GM18505 (cell line): ENCODE measurements around the gene VWCE.
"Not testable (repeated sequence)": the region's sequence is repeated elsewhere in the genome, so short reads cannot be mapped to it uniquely, and the experiment has no call there.

Experiments used
- ATAC-seq: cut with Tn5 transposase; IDR thresholded peaks from one replicate; pipeline ENCODE4 v1.9.1; 2021; ENCODE audit not compliant: unreplicated experiment
- POLR2A ChIP-seq: IDR thresholded peaks from 4 replicates; pipeline ENCODE4 v1.6.1; 2011; ENCODE audit warnings: borderline replicate concordance; ENCODE audit not compliant: insufficient read depth, insufficient read length; ENCODE audit errors: extremely low read depth

The VWCE gene

GRCh38 chr11:61267437-61267841 lies 27.7 kb downstream of the VWCE start:
- ATAC-seq = no peak
- TF ChIP-seq POLR2A = no peak

GRCh38 chr11:61266602-61267001 lies 28.5 kb downstream of the VWCE start:
- ATAC-seq = no peak
- no peak for TF ChIP-seq POLR2A

GRCh38 chr11:61265357-61265756 lies 29.8 kb downstream of the VWCE start:
- no peak for TF ChIP-seq POLR2A
- ATAC-seq = no peak

GRCh38 chr11:61264795-61265194 lies 30.3 kb downstream of the VWCE start:
- no peak for TF ChIP-seq POLR2A
- ATAC-seq = no peak

- no peak for TF ChIP-seq POLR2A
- no peak for ATAC-seq
Observed at GRCh38 chr11:61264371-61264770, 30.7 kb downstream of the VWCE start.

- no peak for TF ChIP-seq POLR2A
Observed at GRCh38 chr11:61259363-61259762, 35.8 kb downstream of the VWCE start.

GRCh38 chr11:61258546-61258945 lies 36.6 kb downstream of the VWCE start:
- no peak for ATAC-seq
- no peak for TF ChIP-seq POLR2A

More at GRCh38 chr11:61259363-61259762, 35.8 kb downstream of the VWCE start:
- ATAC-seq = no peak

GRCh38 chr11:61256710-61257482 lies 38.2 kb downstream of the VWCE start:
- ATAC-seq = no peak
- TF ChIP-seq POLR2A = no peak

GRCh38 chr11:61254403-61255025 lies 40.6 kb downstream of the VWCE start:
- ATAC-seq = no peak
- no peak for TF ChIP-seq POLR2A

- not testable (repeated sequence) for ATAC-seq
Observed at GRCh38 chr11:61252332-61252731, 42.8 kb downstream of the VWCE start.

GRCh38 chr11:61250796-61251765 lies 44.0 kb downstream of the VWCE start:
- not testable (repeated sequence) for ATAC-seq

GRCh38 chr11:61249201-61249600 lies 45.9 kb downstream of the VWCE start:
- ATAC-seq = not testable (repeated sequence)

GRCh38 chr11:61248071-61248470 lies 47.0 kb downstream of the VWCE start:
- not testable (repeated sequence) for ATAC-seq

GRCh38 chr11:61245284-61245964 lies 49.7 kb downstream of the VWCE start:
- not testable (repeated sequence) for ATAC-seq

GRCh38 chr11:61241526-61241925 lies 53.6 kb downstream of the VWCE start:
- not testable (repeated sequence) for ATAC-seq

- not testable (repeated sequence) for ATAC-seq
Observed at GRCh38 chr11:61240875-61241274, 54.2 kb downstream of the VWCE start, which contains the start of gene PGA5. Gene PGA5, plus strand, starts transcription at chr11:61241175. Its CDS starts 52 bp downstream, at chr11:61241227.

GRCh38 chr11:61240288-61240687 lies 54.8 kb downstream of the VWCE start:
- ATAC-seq = not testable (repeated sequence)

- not testable (repeated sequence) for ATAC-seq
Observed at GRCh38 chr11:61237130-61237529, 58.0 kb downstream of the VWCE start.
